Keratinocyte (primary cell): ENCODE results near the gene PCNX1. TPM values are rescaled to one million over a fixed set of nuclear protein-coding genes. Genes with fewer than 3 reads are reported as not detected.
"Not testable (repeated sequence)": the region's sequence is repeated elsewhere in the genome, so short reads cannot be mapped to it uniquely, and the experiment has no call there.

Source experiments
- DNase-seq: peaks from one replicate; pipeline ENCODE4 v3.0.0-alpha.2; 2011; ENCODE audit warnings: low read depth, missing footprints, low spot score
- FAIRE-seq: peaks from 2 replicates; lab custom pipeline; 2011; peaks lifted over from hg19 to GRCh38; lab: Jason Lieb, UNC
- H2AFZ ChIP-seq: 2 replicates; pipeline ENCODE4 v1.6.0; 2012; ENCODE audit warnings: low read length, control low read depth, inconsistent platforms; ENCODE audit not compliant: control insufficient read depth
- H3K27ac ChIP-seq: 2 replicates; pipeline ENCODE4 v1.5.1; 2011; ENCODE audit warnings: low read length; ENCODE audit not compliant: control insufficient read depth, insufficient read depth
- H3K27me3 ChIP-seq: 3 replicates; pipeline ENCODE4 v1.6.0; 2011; ENCODE audit warnings: low read length; ENCODE audit not compliant: control insufficient read depth, insufficient read depth; ENCODE audit errors: extremely low read depth
- H3K36me3 ChIP-seq, 2 experiments: 2 replicates in 1 of 2; 3 replicates in 1 of 2; pipeline ENCODE4 v1.5.1; 2011; ENCODE audit warnings: low read length in 2 of 2, mild to moderate bottlenecking in 1 of 2; ENCODE audit not compliant: control insufficient read depth in 2 of 2, insufficient read depth in 2 of 2; ENCODE audit errors: extremely low read depth in 1 of 2
- H3K4me1 ChIP-seq: 3 replicates; pipeline ENCODE4 v1.5.1; 2011; ENCODE audit warnings: low read length; ENCODE audit not compliant: control insufficient read depth, insufficient read depth; ENCODE audit errors: extremely low read depth
- H3K4me2 ChIP-seq: 3 replicates; pipeline ENCODE4 v1.6.0; 2011; ENCODE audit warnings: low read depth, low read length; ENCODE audit not compliant: control insufficient read depth, insufficient read depth; ENCODE audit errors: extremely low read depth
- H3K4me3 ChIP-seq, 3 experiments: fragments of 200-600 bp in 1 of 3; sonication (generic) in 1 of 3; 2 replicates in 2 of 3; 3 replicates in 1 of 3; pipeline ENCODE4 v1.5.1; 2011 to 2016; ENCODE audit warnings: low read length in 3 of 3, mild to moderate bottlenecking in 3 of 3, control low read depth in 2 of 3, inconsistent platforms in 1 of 3, low read depth in 1 of 3, mixed read lengths in 1 of 3, mixed run types in 1 of 3, moderate library complexity in 1 of 3; ENCODE audit not compliant: control insufficient read depth in 2 of 3, insufficient read depth in 2 of 3; ENCODE audit errors: extremely low read depth in 1 of 3
- H3K79me2 ChIP-seq: 2 replicates; pipeline ENCODE4 v1.6.0; 2012; ENCODE audit warnings: low read length; ENCODE audit not compliant: control insufficient read depth, insufficient read depth
- H3K9ac ChIP-seq: 3 replicates; pipeline ENCODE4 v1.6.0; 2011; ENCODE audit warnings: low read length; ENCODE audit not compliant: control insufficient read depth, insufficient read depth; ENCODE audit errors: extremely low read depth
- H3K9me1 ChIP-seq: 3 replicates; pipeline ENCODE4 v1.6.0; 2011; ENCODE audit warnings: low read length; ENCODE audit not compliant: control insufficient read depth, insufficient read depth; ENCODE audit errors: extremely low read depth
- H3K9me3 ChIP-seq: 2 replicates; pipeline ENCODE4 v1.5.1; 2012; ENCODE audit warnings: low read depth, low read length; ENCODE audit not compliant: control insufficient read depth
- H4K20me1 ChIP-seq: 3 replicates; pipeline ENCODE4 v1.6.0; 2011; ENCODE audit warnings: low read length; ENCODE audit not compliant: control insufficient read depth, insufficient read depth; ENCODE audit errors: extremely low read depth
- CTCF ChIP-seq, 3 experiments: IDR thresholded peaks in 1 of 3; conservative IDR thresholded peaks in 1 of 3; optimal IDR thresholded peaks in 1 of 3; 2 replicates in 2 of 3; 3 replicates in 1 of 3; pipeline versions ENCODE3 to v1.5.1; 2011; ENCODE audit warnings: low read length in 3 of 3, mild to moderate bottlenecking in 3 of 3, moderate library complexity in 2 of 3, control low read depth in 1 of 3, inconsistent platforms in 1 of 3; ENCODE audit not compliant: insufficient read depth in 2 of 3; ENCODE audit errors: extremely low read depth in 1 of 3
- EZH2 ChIP-seq: IDR thresholded peaks from one replicate; pipeline ENCODE4 v1.6.1; 2012; ENCODE audit warnings: inconsistent platforms, mild to moderate bottlenecking, low read length, moderate library complexity
- dilution Hi-C: fragments of 300-500 bp; cut with MboI; formaldehyde crosslinking; loops from one replicate; pipeline ENCODE4 v1.7.0; 2020; ENCODE audit warnings: low sequenced_read_pairs; ENCODE audit not compliant: extremely low pct_ligation_motif_present
- polyA plus RNA-seq, 5 experiments: library from polyadenylated mRNA; depleted of rRNA in 3 of 5; stranded (reverse) in 3 of 5; stranded (forward) in 1 of 5; unstranded in 1 of 5; fragments of >200 nt; gene quantifications; 1 replicate in 1 of 5; 2 replicates in 3 of 5; 3 replicates in 1 of 5; pipeline versions ENCODE4 v1.2.1 to v1.2.3, GENCODE V29; 2011 to 2012; ENCODE audit warnings: missing spikeins in 2 of 5, low read depth in 1 of 5, low replicate concordance in 1 of 5

PCNX1 gene
- polyA plus RNA-seq, 1 donor (not counting 4 experiments of a cell fraction or from before 2014, with no cell fraction given) = 39.8 TPM

- H3K27me3 ChIP-seq, H4K20me1 ChIP-seq, H3K9me1 ChIP-seq, H3K4me1 ChIP-seq, DNase-seq, FAIRE-seq, H3K36me3 ChIP-seq, dilution Hi-C loops, H3K27ac ChIP-seq, H3K9ac ChIP-seq, H3K4me2 ChIP-seq, H3K4me3 ChIP-seq, H3K9me3 ChIP-seq, H2AFZ ChIP-seq: not testable (repeated sequence)
- peaks cover 59% of the 10 kb centered on the region for H3K79me2 ChIP-seq
Measured at GRCh38 chr14:70941637-70942341, 34.5 kb downstream of the PCNX1 start.

- no peak overlapping the region for H3K4me2 ChIP-seq
- FAIRE-seq (no peak), DNase-seq (no peak)
- peaks cover 4% of the 10 kb centered on the region for H3K9me3 ChIP-seq
- H3K36me3 ChIP-seq = peaks cover 6 to 7% of the 10 kb centered on the region in 2 experiments
- no peak overlapping the region for H3K4me3 ChIP-seq
- no peak overlapping the region for H2AFZ ChIP-seq
- H4K20me1 ChIP-seq = no peaks in the 10 kb centered on the region
- peaks cover 64% of the 10 kb centered on the region for H3K79me2 ChIP-seq
- no peak overlapping the region for H3K27ac ChIP-seq
- no peaks in the 10 kb centered on the region for H3K4me1 ChIP-seq
- no peaks in the 10 kb centered on the region for H3K9me1 ChIP-seq
- no peaks in the 10 kb centered on the region for H3K27me3 ChIP-seq
- dilution Hi-C loops = no loop called here
- no peak overlapping the region for H3K9ac ChIP-seq
- TF ChIP-seq EZH2 = no peak
- TF ChIP-seq CTCF (optimal IDR thresholded peaks at IDR 0.05 in 1 of 3, IDR thresholded peaks at IDR 0.05 in 1 of 3, conservative IDR thresholded peaks at IDR 0.05 in 1 of 3; ENCODE audit: extremely low read depth in 1 of 3, insufficient read depth in 2 of 3, low read length in 3 of 3) = no peak
Measured at GRCh38 chr14:70942342-70942706, 35.1 kb downstream of the PCNX1 start.

GRCh38 chr14:70942721-70943120 is 35.5 kb downstream of the PCNX1 start:
- H3K4me2 ChIP-seq, H3K9me3 ChIP-seq, H3K4me1 ChIP-seq, DNase-seq, H3K27me3 ChIP-seq, FAIRE-seq, H3K4me3 ChIP-seq, H3K9me1 ChIP-seq, H3K9ac ChIP-seq, H3K36me3 ChIP-seq, H3K27ac ChIP-seq, H4K20me1 ChIP-seq, dilution Hi-C loops, H2AFZ ChIP-seq: not testable (repeated sequence)
- peaks cover 66% of the 10 kb centered on the region for H3K79me2 ChIP-seq
